Retinal pigment epithelial cell (primary cell): Measurements from ENCODE around the gene EHMT1.
"Not testable (repeated sequence)": the region's sequence is repeated elsewhere in the genome, so short reads cannot be mapped to it uniquely, and the experiment has no call there.

Experiments used
- DNase-seq: peaks from one replicate; pipeline ENCODE4 v3.0.0-alpha.2; 2010; ENCODE audit warnings: low read depth
- H3K4me3 ChIP-seq: 2 replicates; pipeline ENCODE4 v1.5.1; 2011; ENCODE audit warnings: mild to moderate bottlenecking, low read length, control low read depth, moderate library complexity
- CTCF ChIP-seq: conservative IDR thresholded peaks from 2 replicates; pipeline ENCODE4 v1.5.1; 2011; ENCODE audit warnings: low read depth, low read length, control low read depth, inconsistent platforms

The EHMT1 gene

GRCh38 chr9:137721899-137722298 lies 103.1 kb downstream of the EHMT1 start:
- TF ChIP-seq CTCF = no peak
- DNase-seq = no peak
- H3K4me3 ChIP-seq = no peak overlapping the region

GRCh38 chr9:137722481-137722880 lies 103.7 kb downstream of the EHMT1 start:
- no peak for TF ChIP-seq CTCF
- DNase-seq = no peak
- no peak overlapping the region for H3K4me3 ChIP-seq

- not testable (repeated sequence) for H3K4me3 ChIP-seq, DNase-seq
Measured at GRCh38 chr9:137723356-137723755, 104.6 kb downstream of the EHMT1 start.

- no peak for TF ChIP-seq CTCF
- no peak overlapping the region for H3K4me3 ChIP-seq
- peak; percentile 27 for DNase-seq
Measured at GRCh38 chr9:137723783-137724445, 105.1 kb downstream of the EHMT1 start.

GRCh38 chr9:137724818-137725240 lies 106.0 kb downstream of the EHMT1 start:
- H3K4me3 ChIP-seq = no peak overlapping the region
- no peak for TF ChIP-seq CTCF
- no peak for DNase-seq

- DNase-seq = no peak
- no peak for TF ChIP-seq CTCF
- H3K4me3 ChIP-seq = no peak overlapping the region
Measured at GRCh38 chr9:137725598-137725997, 106.8 kb downstream of the EHMT1 start.

- not testable (repeated sequence) for H3K4me3 ChIP-seq, DNase-seq
Measured at GRCh38 chr9:137726336-137726735, 107.5 kb downstream of the EHMT1 start.

- H3K4me3 ChIP-seq = no peak overlapping the region
- TF ChIP-seq CTCF = no peak
- DNase-seq = no peak
Measured at GRCh38 chr9:137726764-137727163, 108.0 kb downstream of the EHMT1 start.
